Fibroblast of skin of back (primary cell): ENCODE results near the gene RPN2. TPM values are rescaled to one million over a fixed set of nuclear protein-coding genes. Genes with fewer than 3 reads are reported as not detected.
"Not testable (repeated sequence)": the region's sequence is repeated elsewhere in the genome, so short reads cannot be mapped to it uniquely, and the experiment has no call there.

ENCODE experiments used
- DNase-seq: peaks from one replicate; pipeline ENCODE4 v3.0.0-alpha.2; 2013
- polyA plus RNA-seq, 2 experiments: library from polyadenylated mRNA; unstranded; fragments of 120-200 nt; gene quantifications; one replicate each; pipeline ENCODE4 v1.2.1, GENCODE V29; 2013; ENCODE audit not compliant: insufficient read length in 2 of 2

Gene RPN2
- 406 TPM for polyA plus RNA-seq (2013, experiment 1 of 2; ENCODE audit: insufficient read length)
- 306 TPM for polyA plus RNA-seq (2013, experiment 2 of 2; ENCODE audit: insufficient read length)

- DNase-seq, result peak; percentile 99
Observed at GRCh38 chr20:37178839-37179682, at the start of gene RPN2, which contains the start of gene MROH8. TSS of gene RPN2 (plus strand) at chr20:37179330. CDS start at chr20:37179357, 27 bp downstream. TSS of gene MROH8 (minus strand) at chr20:37179548.

DNA sequence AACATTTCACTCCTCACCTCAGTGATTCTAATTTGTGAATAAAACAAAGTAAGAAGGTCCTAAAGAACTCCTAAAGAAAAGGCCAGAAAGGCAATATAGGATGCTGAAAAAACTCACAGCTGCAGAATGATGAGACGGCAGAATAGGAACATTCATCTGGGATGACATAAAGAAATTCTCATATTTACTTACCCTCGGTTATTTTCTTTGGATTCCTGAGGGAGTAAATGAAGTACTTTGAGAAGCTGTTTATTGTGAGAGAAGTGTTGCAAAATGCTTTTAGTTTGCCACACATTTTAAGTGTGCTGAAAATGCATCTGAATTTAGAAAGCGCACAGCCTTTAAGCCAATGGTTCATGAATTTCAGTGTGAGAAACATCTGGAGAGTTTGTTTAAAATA lies 47.6 kb upstream of the RPN2 start:
- peak; percentile 39 for DNase-seq

DNA sequence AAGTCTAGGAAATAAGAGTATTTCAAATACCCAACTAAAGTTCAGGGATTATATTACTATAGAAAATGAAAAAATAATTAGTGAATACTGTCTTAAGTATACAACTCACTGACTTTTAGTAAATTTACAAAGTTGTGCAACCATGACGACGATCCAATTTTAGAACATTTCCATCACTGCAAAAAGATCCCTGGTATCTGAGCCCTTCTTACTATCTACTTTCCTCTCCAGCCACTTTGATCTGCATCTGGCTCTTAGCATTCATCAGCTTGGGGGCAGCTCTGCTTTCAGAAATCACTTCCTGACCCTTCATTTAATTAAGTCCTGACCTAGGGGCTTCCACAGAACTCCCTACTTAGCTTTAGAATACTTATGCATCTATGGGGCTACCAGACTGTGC lies 45.2 kb upstream of the RPN2 start:
- no peak for DNase-seq

DNA sequence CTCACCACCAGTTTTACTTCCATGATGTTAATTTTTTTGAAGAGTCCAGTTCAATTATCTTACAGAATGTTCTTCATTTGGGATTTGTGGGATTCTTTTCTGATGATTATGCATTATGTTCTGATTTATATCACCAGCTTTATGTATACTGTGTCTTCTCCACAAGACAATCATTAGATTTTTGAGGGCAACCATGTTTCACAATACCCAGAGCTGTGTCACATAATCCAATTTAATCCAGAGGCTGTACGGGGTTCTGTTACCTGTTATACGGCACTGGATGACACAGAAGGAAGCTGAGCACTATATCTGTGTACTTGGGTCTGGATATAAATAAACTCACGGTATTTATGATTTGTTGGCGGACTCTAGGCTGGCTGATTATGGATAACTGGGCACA lies 41.6 kb upstream of the RPN2 start:
- no peak for DNase-seq

GRCh38 chr20:37142708-37143107 lies 36.4 kb upstream of the RPN2 start:
- DNase-seq, result peak; percentile 49

DNA sequence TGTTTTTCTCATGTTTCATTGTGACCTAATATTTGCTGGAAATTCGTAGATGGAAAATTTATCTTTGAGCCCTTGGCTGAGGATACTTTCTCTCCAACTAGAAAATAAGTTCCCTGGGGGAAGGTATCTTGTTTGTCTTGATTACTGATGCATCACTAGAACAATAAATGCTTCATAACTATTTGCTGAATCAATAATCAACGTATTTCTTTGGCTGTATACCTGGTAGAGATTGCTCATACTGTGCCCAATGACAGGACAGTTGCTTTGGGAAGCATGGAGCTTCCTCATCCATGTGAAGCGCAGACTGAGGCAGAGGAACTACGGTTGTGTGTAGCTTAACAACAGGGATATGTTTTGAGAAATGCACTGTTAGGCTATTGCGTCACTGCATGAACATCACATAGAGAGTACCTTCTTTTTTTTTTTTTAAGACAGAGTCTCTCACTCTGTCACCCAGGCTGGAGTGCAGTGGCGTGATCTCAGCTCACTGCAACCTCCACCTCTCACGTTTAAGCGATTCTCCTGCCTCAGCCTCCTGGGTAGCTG lies 34.2 kb upstream of the RPN2 start:
- DNase-seq, result no peak

GRCh38 chr20:37147250-37147649 lies 31.9 kb upstream of the RPN2 start:
- DNase-seq, result no peak

DNA sequence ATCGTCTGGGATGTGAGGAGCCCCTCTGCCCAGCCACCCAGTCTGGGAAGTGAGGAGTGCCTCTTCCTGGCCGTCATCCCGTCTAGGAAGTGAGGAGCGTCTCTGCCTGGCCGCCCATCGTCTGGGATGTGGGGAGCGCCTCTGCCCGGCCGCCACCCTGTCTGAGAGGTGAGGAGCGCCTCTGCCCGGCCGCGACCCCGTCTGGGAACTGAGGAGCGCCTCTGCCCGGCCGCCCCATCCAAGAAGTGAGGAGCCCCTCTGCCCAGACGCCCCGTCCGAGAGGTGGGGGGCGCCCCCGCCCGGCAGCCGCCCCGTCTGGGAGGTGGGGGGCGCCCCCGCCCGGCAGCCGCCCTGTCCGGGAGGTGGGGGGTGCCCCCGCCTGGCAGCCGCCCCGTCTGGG lies 28.3 kb upstream of the RPN2 start:
- DNase-seq, result not testable (repeated sequence)

DNA sequence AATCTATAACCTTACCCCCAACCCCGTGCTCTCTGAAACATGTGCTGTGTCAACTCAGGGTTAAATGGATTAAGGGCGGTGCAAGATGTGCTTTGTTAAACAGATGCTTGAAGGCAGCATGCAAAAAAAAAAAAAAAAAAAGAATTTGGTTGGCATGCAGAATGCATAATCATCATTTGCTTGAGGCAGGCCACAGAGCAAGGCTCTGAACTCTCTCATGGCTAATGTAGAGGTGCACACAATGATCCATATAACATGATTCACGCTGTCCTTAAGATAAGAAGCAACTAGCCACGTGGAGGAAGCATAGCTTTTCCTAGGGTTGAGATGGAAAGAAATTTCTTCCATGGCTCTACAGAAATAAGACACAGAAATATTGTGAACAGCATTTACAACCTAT lies 27.6 kb upstream of the RPN2 start:
- no peak for DNase-seq

DNA sequence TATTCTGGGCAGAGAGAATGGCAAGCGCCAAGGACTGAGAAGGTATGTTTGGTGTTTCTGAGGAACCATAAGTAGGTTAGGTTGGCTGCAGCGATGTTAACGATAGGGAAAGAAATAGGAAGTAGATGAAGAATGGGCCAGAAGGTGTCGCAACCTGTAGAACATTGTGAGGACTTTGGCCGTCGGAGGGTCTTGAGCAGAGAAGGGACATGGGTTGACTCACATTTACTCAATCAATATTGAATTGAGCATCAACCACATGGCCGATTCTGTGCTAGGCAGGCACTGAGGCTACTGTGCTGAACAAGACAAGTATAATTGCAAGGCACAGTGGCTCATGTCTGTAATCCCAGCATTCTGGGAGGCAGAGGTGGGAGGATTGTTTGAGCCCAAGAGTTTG lies 26.8 kb upstream of the RPN2 start:
- DNase-seq, result no peak

DNA sequence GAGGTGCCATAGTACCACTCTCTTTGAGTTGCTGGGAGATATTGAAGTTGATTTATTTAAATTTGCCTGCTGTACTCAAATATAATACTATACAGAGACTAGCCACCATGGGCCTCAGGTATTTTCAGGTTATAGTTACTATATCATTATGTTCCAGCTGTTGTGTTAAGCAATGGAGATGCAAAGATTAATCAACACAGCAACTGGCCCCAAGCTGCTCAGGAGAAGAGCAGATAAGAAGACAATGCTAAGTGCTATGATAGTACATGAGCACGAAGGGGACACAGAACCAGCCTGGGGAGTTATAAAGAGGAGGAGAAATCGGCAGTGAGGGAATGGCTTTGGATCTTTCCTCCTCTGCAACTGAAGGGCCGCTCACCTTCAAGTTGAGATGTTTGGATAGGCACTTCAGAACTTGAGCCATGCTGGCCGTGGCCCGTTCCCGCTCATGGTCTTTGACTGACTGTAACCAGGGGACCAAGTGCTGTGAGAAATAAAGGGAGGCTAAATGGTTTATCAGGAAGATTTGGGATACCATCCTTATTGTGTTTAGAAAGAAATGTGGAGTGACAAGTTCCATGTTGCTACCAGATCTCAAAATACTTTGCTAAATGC lies 24.3 kb upstream of the RPN2 start:
- no peak for DNase-seq

DNA sequence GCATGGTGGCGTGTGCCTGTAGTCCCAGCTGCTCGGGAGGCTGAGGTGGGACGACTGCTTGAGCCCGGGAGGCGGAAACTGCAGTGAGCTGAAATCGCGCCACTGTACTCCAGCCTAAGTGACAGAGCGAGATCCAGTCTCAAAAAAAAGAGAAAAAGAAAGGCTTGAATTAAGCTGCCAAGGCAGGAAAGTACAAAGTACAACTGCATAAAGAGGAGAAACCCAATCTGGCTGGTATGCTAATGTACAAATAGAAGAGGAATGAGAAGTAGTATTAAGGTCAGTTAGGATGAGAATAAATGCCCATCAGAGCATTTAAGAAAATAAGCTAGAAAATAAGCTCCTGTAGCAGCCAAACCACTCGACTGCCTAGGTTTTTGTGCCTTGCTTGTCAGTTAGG lies 23.1 kb upstream of the RPN2 start:
- no peak for DNase-seq

GRCh38 chr20:37158248-37158647 lies 20.9 kb upstream of the RPN2 start:
- no peak for DNase-seq

- DNase-seq, result no peak
Observed at GRCh38 chr20:37160683-37161082, 18.4 kb upstream of the RPN2 start.

DNA sequence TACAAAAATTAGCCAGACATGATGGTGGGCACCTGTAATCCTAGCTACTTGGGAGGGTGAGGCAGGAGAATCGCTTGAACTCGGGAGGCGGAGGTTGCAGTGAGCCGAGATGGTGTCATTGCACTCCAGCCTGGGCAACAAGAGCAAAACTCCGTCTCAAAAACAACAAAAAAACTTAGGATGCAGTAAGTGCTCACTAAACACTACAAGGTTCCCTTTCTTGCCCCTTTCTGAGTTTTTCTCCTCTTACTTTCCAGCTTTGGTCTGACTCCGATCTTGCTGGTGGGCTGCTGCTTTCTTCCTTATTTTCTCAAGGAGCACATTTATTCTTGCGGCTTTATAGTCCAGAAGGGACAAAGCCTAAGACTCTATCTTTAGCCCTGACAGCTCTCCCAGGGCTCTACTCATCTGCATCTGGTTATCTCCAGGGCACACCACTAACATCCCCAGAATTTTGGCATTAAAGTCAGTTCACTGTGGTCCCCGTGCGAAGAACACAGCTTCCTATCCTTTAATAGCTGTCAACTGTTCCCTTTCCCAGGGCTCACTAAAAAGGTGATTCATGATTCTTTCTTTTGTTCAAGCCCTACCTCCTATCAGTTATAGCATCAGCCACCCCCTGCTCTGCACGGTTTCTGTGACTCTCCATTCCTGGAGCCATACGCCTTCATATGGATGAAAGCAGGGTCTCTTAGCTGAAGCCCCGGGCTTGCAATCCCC lies 17.1 kb upstream of the RPN2 start:
- DNase-seq, result no peak

DNA sequence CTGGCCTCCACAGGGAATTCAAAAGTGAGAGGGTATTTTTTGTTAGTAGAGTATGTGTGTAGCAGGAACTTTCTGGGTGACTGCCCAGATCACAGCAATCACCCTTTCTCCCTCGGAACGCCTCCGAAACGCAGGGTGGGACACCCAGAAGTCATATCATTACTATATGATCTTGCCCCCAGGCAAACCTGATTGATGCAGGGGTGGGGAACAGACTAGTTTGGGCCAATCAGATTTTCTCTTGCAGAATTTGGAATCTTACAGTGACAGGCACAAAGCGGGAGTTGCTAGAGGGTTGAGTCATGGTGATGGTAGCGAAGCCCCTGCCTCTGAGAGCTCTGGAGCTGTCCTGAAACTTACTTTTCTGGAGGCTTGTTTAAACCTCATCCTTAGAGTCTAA lies 16.5 kb upstream of the RPN2 start:
- no peak for DNase-seq

- no peak for DNase-seq
Observed at GRCh38 chr20:37163832-37164554, 15.1 kb upstream of the RPN2 start.

DNA sequence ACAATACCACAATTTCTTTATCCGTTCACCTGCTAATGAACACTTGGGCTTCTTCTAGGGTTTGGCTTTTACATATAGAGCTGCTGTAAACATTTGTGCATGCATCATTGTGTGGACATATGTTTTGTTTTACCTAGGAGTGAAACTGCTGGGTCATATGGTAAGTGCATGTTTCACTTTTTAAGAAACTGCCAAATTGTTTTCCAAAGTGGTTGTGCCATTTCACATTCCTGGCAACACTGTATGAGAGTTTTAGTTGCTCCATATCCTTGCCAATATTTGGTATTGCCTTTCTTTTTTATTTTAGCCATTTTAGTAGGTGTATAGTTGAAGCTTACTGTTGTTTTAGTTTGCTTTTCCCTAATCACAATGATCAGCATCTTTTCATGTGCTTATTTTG lies 14.1 kb upstream of the RPN2 start:
- DNase-seq, result no peak

DNA sequence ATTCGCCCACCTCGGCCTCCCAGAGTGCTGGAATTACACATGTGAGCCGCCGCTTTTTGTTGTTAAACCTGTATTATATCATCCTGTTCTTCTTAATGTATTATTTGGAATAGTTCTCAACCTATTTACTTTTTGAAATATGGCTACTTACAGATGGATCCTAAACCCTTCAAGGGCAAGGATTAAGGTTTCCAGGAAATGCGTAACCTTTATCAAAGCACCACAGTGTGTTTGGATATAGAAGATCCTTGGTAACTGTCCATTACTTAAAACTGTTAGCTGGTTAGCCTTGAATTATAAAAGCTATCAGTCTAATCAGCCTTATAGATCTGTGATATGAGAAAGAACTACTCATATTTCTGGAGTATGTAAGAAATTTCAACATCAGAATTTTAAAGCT lies 12.3 kb upstream of the RPN2 start:
- DNase-seq, result no peak

DNA sequence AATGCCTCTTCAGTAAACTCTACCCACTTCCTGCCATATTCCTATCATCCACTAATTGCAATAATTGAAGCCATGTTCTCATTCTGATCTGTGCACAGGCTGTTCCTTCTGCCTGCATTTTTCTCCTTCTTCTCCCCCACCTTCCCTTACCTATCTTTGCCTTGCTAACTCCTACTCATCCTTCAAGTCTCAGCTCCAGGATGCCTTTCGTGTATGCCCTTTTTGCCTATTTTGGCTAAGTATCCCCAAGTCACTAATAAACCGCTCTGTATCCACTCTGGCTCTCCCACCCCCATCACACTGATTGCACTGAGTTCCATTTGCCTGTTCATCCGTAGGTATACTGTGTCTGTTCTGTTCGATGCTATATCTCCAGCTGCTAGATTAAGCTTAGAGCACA lies 6.3 kb upstream of the RPN2 start:
- no peak for DNase-seq

DNA sequence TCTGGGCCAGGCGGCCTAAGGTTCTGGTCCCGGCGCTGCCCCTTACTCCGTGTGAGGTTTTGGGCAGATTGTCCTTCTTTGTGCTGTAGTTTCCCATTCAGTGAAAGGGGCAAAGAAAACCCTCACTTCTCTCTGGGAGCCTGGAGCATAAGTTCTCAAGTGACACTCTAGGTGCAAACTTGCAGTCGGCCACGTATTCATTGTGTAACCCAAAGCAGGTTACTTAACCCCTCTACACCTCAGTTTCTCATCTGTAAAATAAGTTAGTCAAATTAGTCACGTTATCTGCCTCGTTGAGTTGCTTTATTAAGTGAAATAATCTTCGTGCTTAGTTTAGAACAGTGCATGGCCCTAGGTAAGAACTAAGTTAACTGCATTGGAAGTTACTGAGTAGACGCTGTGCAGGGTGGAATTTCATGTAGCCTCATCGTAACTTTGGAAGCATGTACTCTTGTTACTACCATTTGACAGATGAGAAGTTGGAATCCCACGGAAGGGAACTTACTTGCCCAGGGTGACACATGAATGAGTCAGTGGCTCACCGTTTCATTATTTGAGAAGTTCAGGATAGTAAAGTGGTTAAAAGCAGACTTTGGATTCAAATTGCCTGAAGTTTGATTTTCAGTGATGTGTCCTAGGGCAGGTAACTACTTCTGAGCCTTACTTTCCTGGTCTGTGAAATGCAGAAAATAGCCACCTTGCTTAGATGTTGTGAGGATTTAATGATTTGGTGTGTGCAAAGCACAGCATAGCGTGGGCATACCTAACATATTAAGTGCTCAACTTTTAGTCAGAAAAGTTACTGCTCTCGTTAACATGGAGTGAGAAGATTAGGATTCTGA lies 774 bp downstream of the RPN2 start:
- peak; percentile 68 for DNase-seq
